Brain microvascular endothelial cell (primary cell): ENCODE measurements around the gene FGFR3.

Experiments used
- DNase-seq: peaks from one replicate; pipeline ENCODE4 v3.0.0-alpha.2; 2020
- H3K27ac ChIP-seq: fragments of 250-450 bp; sonication (Bioruptor Pico); 2 replicates; pipeline ENCODE4 v1.5.1; 2020; ENCODE audit warnings: mild to moderate bottlenecking, moderate library complexity
- H3K27me3 ChIP-seq: fragments of 250-450 bp; sonication (Bioruptor Pico); replicated peaks from 2 replicates; pipeline ENCODE4 v1.5.1; 2020; ENCODE audit warnings: mild to moderate bottlenecking
- H3K36me3 ChIP-seq: fragments of 250-450 bp; sonication (Bioruptor Pico); replicated peaks from 2 replicates; pipeline ENCODE4 v1.5.1; 2020; ENCODE audit warnings: mild to moderate bottlenecking
- H3K4me3 ChIP-seq: 2 replicates; pipeline ENCODE4 v1.5.1; 2011; ENCODE audit warnings: low read depth, mild to moderate bottlenecking, control low read depth, low read length, moderate library complexity
- CTCF ChIP-seq: IDR thresholded peaks from 2 replicates; pipeline ENCODE4 v1.5.1; 2011; ENCODE audit warnings: low read depth, mild to moderate bottlenecking, moderate library complexity, low read length, control low read depth, inconsistent platforms; ENCODE audit errors: missing control alignments
- in situ Hi-C: cut with HindIII; loops from 2 replicates; pipeline ENCODE4 v1.10.0; 2017; ENCODE audit warnings: low sequenced_read_pairs, low pct_ligation_motif_present

FGFR3 gene

DNA sequence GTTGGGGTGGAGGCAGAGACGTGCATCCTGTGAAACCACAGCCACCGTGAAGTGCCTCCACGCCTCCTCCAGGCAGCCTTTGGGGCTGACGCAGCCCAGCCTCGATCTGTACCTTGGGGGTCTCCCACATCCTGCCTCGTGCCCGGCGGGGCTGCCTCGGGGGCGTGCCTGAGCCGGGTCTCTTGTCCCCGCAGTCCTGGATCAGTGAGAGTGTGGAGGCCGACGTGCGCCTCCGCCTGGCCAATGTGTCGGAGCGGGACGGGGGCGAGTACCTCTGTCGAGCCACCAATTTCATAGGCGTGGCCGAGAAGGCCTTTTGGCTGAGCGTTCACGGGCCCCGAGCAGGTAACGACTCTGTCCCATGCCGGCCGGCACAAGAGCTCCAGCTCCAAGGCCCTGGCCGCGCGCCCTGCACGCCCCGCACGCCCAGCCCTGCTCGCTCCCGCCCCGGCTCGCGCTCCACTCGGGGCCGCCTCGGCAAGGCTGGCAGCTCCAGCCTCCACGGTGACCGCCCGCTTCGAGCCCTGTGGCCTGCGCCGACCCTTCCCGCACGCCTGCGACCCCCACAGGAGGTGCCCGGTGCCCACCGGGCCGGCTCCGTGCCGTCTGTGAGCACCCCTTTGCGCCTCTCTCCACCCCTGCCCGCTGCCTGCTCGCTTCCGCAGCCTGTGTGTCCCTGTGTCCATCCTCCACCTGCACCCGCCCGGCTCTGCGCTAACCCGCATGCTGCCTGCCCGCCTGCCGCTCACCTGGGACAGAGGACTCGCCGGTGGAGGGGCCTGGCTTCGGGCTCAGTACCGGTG lies 9.8 kb downstream of the FGFR3 start:
- H3K27ac ChIP-seq, result no peak overlapping the region
- no peaks in the 10 kb centered on the region for H3K36me3 ChIP-seq
- H3K27me3 ChIP-seq, result no peaks in the 10 kb centered on the region
- TF ChIP-seq CTCF, result no peak
- no peak overlapping the region for H3K4me3 ChIP-seq
- no peak for DNase-seq
- in situ Hi-C loops, result no loop called here

- no peak for TF ChIP-seq CTCF
- DNase-seq, result no peak
- Histone ChIP-seq H3K4me3 (no peak overlapping the region), H3K27ac (no peak overlapping the region), H3K36me3 (no peaks in the 10 kb centered on the region), H3K27me3 (no peaks in the 10 kb centered on the region)
- in situ Hi-C loops, result no loop called here
These were observed 10.7 kb downstream of the FGFR3 start for GRCh38 chr4:1803523-1804423.

DNA sequence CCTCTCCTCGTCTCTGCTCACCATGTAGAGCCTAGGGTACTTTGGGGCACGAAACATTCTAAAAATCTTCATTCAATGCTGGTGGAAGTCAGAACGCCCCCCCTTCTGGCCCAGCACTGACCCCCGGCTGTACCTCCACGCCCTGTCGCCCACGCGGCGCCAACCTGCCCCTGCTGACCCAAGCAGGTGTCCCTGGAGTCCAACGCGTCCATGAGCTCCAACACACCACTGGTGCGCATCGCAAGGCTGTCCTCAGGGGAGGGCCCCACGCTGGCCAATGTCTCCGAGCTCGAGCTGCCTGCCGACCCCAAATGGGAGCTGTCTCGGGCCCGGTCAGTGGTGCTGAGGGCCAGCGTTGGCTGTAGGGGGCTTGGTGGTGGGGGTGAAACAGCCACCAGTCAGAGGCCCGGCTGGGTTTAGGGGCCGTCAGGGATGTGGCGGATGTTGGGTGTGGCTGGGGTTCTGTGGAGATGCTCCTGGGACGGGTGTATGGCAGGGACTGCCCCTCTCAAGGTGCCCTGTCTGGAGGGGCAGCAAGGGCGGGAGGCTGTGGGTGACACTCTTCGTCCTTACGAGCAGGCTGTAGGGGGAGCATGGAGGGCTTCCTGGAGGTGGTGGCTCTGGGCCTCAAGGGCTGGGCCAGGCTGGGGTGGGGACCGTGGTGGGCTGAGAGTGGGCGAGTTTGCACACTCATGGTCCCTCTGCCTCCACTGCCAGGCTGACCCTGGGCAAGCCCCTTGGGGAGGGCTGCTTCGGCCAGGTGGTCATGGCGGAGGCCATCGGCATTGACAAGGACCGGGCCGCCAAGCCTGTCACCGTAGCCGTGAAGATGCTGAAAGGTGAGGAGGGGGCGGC lies 11.8 kb downstream of the FGFR3 start:
- Histone ChIP-seq H3K27me3 (no peaks in the 10 kb centered on the region), H3K27ac (no peak overlapping the region), H3K4me3 (no peak overlapping the region), H3K36me3 (no peaks in the 10 kb centered on the region)
- in situ Hi-C loops, result no loop called here
- no peak for DNase-seq
- TF ChIP-seq CTCF, result no peak

- in situ Hi-C loops, result no loop called here
- no peak for TF ChIP-seq CTCF
- no peak for DNase-seq
- Histone ChIP-seq H3K4me3 (no peak overlapping the region), H3K27me3 (no peaks in the 10 kb centered on the region), H3K27ac (no peak overlapping the region), H3K36me3 (no peaks in the 10 kb centered on the region)
These were observed 12.6 kb downstream of the FGFR3 start for GRCh38 chr4:1805493-1806222.

DNA sequence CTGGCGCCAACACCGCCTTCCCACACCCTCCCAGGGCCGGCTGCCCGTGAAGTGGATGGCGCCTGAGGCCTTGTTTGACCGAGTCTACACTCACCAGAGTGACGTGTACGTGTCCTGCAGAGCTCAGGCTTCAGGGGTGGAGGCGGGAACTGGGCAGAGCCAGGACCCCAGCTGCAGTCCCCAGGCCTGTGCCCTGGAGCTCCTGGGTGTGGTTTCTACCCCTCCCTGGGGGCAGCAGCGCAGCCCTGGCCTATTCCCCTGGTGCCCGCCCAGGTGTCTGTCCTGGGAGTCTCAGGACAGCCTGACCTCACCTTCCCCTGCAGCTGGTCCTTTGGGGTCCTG lies 13.1 kb downstream of the FGFR3 start:
- in situ Hi-C loops, result no loop called here
- TF ChIP-seq CTCF, result no peak
- Histone ChIP-seq H3K27me3 (no peaks in the 10 kb centered on the region), H3K27ac (no peak overlapping the region), H3K4me3 (no peak overlapping the region), H3K36me3 (no peaks in the 10 kb centered on the region)
- no peak for DNase-seq
